ENCODE results near the gene DERA. TPM values are rescaled to one million over a fixed set of nuclear protein-coding genes. Genes with fewer than 3 reads are reported as not detected.

Gene DERA
- total RNA-seq, 4 donors from 2014 or later: 54.1 to 74.3 (median 69.5) TPM

DNA sequence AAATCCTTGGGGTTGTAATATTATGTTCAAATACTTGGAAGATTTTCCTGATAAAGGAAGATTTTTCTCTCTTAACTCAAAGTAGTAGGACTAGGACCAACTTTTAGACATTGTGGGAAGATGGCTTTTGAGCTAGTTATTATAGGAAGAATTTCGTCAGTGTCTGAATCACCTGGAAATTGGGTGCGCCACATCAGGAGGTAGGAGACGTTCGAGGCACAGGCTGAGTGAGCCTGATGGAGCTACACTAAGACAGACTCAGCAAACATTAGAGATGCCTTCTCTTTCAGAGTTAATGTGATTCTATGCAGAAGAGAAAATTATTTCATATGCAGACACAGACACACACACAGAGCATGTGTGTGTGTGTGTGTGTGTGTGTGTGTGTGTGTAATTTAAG, 84.7 kb downstream of the DERA start:
- intact Hi-C loops (cut with DNase I): no loop called here
- H3K27me3 ChIP-seq: no peaks in the 10 kb centered on the region
- H3K9me3 ChIP-seq: no peaks in the 10 kb centered on the region
- H3K36me3 ChIP-seq: no peaks in the 10 kb centered on the region
- peaks cover 5 to 6% of the 10 kb centered on the region in 2 donors for H3K4me1 ChIP-seq
- TF ChIP-seq POLR2A (IDR thresholded peaks at IDR 0.05): no peak
- TF ChIP-seq, protein P1, sequence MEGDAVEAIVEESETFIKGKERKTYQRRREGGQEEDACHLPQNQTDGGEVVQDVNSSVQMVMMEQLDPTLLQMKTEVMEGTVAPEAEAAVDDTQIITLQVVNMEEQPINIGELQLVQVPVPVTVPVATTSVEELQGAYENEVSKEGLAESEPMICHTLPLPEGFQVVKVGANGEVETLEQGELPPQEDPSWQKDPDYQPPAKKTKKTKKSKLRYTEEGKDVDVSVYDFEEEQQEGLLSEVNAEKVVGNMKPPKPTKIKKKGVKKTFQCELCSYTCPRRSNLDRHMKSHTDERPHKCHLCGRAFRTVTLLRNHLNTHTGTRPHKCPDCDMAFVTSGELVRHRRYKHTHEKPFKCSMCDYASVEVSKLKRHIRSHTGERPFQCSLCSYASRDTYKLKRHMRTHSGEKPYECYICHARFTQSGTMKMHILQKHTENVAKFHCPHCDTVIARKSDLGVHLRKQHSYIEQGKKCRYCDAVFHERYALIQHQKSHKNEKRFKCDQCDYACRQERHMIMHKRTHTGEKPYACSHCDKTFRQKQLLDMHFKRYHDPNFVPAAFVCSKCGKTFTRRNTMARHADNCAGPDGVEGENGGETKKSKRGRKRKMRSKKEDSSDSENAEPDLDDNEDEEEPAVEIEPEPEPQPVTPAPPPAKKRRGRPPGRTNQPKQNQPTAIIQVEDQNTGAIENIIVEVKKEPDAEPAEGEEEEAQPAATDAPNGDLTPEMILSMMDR (IDR thresholded peaks at IDR 0.05): no peak
- H3K4me3 ChIP-seq (replicated peaks in 1 of 3): no peak overlapping the region
- no peak overlapping the region for H3K27ac ChIP-seq
- WGBS, 2 donors: 98% methylated on average over 4 of the region's 4 CpGs
- DNase-seq: no peak

DNA sequence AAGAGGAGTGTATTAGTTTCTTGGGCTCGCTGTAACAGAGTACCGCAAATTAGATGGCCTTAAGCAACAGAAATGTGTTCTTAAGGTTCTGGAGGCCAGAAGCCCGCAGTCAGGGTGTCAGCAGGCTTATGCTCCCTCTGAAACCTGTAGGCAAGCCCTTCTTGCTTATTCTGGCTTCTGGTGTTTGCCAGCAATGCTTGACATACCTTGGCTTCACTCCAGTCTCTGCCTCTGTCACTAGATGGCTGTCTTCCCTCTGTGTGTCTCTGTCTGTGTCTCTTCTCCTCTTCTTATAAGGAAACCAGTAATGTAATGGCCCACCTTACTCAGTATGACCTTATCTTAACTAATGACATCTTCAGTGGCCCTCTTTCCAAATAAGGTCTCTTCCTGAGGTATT, 85.1 kb downstream of the DERA start:
- TF ChIP-seq, protein P1 (IDR thresholded peaks at IDR 0.05): peak in 2 of 6 experiments; percentile 21 to 22
- no peak for TF ChIP-seq POLR2A (IDR thresholded peaks at IDR 0.05)
- peaks cover 5 to 6% of the 10 kb centered on the region in 2 donors for H3K4me1 ChIP-seq
- intact Hi-C loops (cut with DNase I): no loop called here
- peak; percentile 61 to 76 for DNase-seq
- no peak overlapping the region for H3K4me3 ChIP-seq (replicated peaks in 1 of 3)
- no peaks in the 10 kb centered on the region for H3K9me3 ChIP-seq
- no peaks in the 10 kb centered on the region for H3K36me3 ChIP-seq
- no peak overlapping the region for H3K27ac ChIP-seq
- H3K27me3 ChIP-seq: no peaks in the 10 kb centered on the region
- WGBS, 2 donors: 35 to 40% methylated on average over 3 of the region's 3 CpGs

DNA sequence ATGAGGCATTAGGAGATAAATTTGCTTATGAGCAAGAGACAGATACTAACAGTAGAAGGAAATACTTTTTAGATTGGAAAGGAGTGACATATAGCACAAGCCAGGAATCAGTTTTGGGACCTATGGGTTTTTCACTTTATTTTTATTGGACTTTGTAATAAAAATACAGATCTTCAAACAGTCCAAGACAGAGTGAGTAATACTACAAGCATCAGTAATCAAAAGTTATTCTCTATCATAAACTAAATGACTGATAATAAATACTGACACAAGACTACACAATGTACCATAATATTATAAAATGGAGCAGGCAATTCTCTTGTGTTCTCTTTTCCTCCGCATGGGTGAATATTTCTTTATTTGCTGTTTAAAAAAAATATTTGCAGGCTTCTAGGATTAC, 85.8 kb downstream of the DERA start:
- Histone ChIP-seq H3K27ac (no peak overlapping the region), H3K27me3 (no peaks in the 10 kb centered on the region), H3K9me3 (no peaks in the 10 kb centered on the region), H3K4me3 (replicated peaks in 1 of 3) (no peak overlapping the region), H3K4me1 (peaks cover 5 to 6% of the 10 kb centered on the region in 2 donors), H3K36me3 (no peaks in the 10 kb centered on the region)
- TF ChIP-seq, protein P1 (IDR thresholded peaks at IDR 0.05): no peak
- TF ChIP-seq POLR2A (IDR thresholded peaks at IDR 0.05): no peak
- no peak for DNase-seq
- WGBS, 2 donors: 84 to 90% methylated on average over 1 of the region's 1 CpG
- intact Hi-C loops (cut with DNase I): no loop called here

DNA sequence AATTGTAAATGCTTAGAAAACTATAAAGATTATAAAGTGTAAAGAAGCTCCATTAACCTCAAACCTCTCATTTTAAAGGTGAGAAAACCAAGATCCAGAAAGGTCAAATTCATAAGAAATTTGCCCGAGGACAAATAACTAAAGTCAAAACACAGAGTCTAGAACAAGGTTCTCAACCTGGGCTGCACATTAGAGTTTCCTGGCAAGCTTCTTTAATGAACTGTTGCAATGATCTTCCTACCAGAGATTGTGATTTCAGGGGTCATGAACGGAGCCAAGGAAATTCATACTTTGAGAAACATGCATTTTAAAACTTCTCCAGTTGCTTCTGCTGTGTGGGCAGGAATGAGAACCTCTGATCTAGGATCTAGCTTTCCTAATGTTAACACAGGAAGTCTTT, 86.8 kb downstream of the DERA start:
- Histone ChIP-seq H3K4me1 (peaks cover 5 to 6% of the 10 kb centered on the region in 2 donors), H3K27ac (no peak overlapping the region), H3K36me3 (no peaks in the 10 kb centered on the region), H3K9me3 (no peaks in the 10 kb centered on the region), H3K27me3 (no peaks in the 10 kb centered on the region), H3K4me3 (replicated peaks in 1 of 3) (no peak overlapping the region)
- intact Hi-C loops (cut with DNase I): no loop called here
- TF ChIP-seq POLR2A (IDR thresholded peaks at IDR 0.05): no peak
- TF ChIP-seq, protein P1 (IDR thresholded peaks at IDR 0.05): no peak
- WGBS, 2 donors: 97 to 99% methylated on average over 2 of the region's 2 CpGs
- DNase-seq: no peak

DNA sequence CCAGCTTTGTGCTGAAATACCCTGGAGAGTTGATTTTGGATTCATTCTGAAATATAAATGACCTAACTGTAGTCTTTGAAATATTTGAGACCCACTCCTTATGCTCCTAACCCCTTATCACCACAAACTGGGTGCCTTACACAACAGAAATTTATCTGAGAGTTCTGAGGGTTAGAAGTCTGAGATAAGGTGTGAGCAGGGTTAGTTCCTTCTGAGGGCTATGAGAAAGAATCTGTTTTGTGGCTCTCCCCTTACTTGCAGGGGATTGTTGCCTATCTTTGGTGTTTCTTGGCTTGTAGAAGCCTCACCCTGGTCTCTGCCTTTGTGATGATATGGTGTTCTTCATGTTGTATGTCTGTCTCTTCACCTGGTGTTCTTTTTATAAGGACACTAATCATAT, 91.7 kb downstream of the DERA start:
- no peaks in the 10 kb centered on the region for H3K36me3 ChIP-seq
- no peak for DNase-seq
- H3K9me3 ChIP-seq: no peaks in the 10 kb centered on the region
- no peaks in the 10 kb centered on the region for H3K27me3 ChIP-seq
- H3K4me1 ChIP-seq: no peaks in the 10 kb centered on the region
- intact Hi-C loops (cut with DNase I): no loop called here
- TF ChIP-seq, protein P1 (IDR thresholded peaks at IDR 0.05): no peak
- TF ChIP-seq POLR2A (IDR thresholded peaks at IDR 0.05): no peak
- H3K27ac ChIP-seq: no peak overlapping the region
- no peak overlapping the region for H3K4me3 ChIP-seq (replicated peaks in 1 of 3)
